HG02885 (cell line): ENCODE measurements around the gene ARFGAP3.
"Not testable (repeated sequence)": the region's sequence is repeated elsewhere in the genome, so short reads cannot be mapped to it uniquely, and the experiment has no call there.

Experiments
- ATAC-seq: cut with Tn5 transposase; IDR thresholded peaks from one replicate; pipeline ENCODE4 v1.9.1; 2021; ENCODE audit warnings: mild to moderate bottlenecking; ENCODE audit not compliant: unreplicated experiment, poor library complexity

The ARFGAP3 gene

DNA sequence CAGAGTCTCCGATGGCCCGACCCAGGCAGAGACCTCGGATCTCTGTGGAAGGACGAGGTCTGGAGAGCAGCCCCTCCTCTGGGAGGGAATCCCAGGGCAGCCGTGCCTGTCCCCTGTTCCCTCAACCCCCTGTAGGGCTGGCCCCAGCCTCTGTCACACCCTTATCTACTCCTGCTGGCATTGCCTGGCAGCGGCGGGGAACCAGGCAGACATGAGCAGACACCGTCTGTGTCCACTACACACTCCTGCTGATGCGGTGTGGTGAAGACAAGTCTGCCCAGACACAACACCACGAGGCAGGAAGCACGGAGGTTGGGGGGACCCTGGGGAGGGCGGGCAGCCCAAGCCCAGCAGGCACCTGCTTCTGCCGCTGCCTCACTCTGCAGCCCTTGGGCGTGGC is 83.9 kb downstream of the ARFGAP3 start:
- no peak for ATAC-seq

DNA sequence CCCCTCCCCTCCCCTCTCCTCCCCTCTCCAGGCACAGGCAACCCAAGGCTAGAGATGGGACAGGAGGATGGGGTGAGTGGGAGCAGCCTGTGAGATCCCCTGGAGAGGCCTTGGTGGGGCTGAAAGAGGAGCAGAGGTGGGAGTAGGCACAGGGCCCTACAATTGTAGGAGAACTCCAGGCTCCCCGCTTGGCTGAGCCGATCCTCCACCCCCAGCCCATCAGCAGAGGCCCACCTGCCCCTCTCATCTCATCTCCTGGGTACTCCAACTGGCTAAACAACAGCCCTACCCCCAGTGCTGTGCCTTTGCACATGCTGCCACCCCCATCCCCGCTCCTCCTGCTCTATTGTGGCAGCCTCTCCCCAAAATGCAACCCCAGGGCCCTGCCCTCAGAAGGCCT is 84.4 kb downstream of the ARFGAP3 start:
- ATAC-seq: no peak

DNA sequence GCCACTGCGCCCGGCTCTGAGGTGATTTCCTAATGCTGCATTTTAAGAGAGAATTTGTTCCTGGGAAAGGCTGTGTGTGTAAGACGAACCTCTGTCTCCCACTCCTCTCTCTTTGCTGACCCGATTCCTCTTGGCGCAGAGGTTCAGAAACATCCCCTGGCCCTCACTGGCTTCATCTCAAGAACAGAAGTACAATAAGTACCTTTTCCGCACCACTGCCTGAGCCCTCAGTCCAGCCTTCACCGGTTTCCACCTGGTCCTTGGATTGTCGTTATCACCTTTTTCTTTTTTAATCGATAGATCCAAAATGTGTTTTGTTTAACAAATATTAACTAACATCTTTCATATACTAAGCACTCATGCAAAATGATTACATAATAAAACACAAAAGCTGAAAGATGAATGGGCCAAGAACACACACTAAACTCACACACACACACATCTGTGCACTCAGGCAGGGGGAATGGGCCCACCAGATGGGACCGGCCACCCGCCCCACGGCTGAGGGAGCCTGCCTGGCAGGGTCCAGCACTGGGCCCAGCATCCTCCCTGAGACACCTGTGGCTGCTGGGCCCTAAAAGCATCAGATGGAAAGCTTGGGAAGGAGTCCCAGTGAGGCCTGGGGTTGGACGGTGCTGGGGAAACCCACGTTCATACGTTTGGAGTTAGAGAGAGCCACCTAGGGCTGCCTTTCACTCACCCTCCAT is 86.0 kb downstream of the ARFGAP3 start:
- ATAC-seq: no peak

DNA sequence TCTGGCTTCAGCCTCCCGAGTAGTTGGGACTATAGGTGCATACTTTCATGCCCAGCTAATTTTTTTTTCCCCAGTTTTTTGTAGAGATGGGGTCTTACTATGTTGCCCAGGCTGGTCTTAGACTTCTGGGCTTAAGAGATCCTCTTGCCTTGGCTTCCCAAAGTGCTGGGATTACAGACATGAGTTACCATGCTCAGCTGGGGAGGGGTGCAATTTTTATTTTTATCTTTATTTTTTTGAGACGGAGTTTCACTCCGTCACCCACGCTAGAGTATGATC is 86.7 kb downstream of the ARFGAP3 start:
- no peak for ATAC-seq

DNA sequence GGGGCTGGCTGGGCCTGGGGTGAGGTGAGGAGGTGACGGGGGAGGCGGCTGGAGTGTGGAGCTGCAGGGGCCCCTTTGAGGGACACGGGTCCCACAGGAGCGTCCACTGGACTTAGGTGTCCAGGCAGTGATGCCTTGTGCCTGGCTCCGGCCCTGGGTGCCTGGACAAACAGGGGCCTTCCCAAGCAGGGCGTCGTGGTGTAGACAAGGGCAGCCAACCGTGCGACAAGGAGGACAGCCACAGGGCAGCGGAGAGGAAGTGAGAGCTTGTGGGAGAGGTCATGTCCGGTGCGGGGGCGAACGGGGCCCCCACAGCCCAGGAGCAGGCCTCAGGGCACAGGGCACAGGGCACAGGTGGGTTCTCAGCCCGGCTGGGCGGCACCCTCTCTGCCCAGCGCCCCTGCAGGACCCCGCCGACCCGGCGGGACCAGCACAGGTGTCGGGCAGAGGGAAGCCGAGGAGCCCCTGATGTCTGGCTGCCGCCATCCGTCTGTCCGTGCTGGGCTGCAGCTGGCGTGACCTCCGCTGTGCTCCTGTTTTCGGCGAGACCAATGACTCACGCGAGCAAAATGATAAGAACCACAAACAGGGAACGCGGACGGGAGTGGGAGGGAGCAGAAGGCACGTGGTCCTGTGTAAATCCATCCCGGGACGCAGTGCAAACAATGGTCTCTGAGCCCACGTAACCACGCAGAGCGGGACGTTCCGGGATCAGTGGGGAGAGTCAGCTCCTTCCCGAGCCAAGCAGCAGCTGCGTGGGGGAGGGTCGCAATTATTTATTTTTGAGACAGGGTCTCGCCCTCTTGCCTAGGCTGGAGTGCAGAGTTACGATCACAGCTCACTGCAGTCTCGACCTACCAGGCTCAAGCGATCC is 87.3 kb downstream of the ARFGAP3 start:
- ATAC-seq: peak; percentile 79

DNA sequence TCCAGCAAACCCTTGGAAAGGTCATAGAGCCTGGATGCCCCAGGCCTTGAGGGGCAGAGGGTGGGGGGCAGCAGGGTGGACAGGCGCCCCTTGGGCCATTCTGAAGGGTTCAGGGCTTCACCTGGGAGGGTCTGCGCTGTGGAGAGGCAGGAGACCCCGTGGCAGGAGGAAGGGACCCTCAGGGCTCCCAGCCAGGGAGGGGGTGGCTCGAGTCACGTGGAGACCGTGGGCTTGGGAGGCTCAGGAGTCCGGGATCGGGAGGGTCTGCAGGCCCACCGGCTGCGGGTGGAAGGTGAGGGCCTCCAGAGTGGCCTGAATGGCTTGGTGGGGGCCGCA is 87.9 kb downstream of the ARFGAP3 start:
- no peak for ATAC-seq

DNA sequence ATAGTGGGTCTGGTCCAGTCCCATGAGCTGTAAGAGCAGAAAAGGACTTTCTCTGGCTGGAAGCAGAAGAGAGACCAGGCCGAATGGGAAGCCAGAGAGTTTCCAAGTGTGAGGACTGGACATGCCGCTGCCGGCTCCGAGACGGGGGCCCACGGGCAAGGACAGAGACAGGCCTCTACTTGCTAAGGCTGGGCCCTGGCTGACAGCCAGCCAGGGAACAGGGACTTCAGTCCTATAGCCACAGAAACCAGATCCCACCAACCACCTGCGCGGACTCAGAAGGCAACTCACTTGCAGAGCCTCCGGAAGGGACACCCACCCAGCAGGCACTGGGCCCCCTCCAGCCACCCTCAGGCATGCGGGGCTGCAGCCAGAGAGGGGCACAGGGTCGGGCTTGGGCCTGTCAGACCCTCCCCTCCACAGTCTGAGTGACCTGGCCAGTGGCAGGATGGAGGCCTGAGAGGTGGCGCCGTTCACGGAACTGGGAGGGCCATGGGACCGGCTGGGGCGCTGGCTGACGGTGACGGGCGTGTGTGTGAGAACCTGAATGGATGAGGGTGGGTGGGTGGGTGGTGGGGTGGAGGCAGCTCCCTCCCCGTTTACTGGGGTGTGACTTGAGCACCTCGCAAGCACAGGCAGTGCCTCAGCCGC is 88.6 kb downstream of the ARFGAP3 start:
- no peak for ATAC-seq

DNA sequence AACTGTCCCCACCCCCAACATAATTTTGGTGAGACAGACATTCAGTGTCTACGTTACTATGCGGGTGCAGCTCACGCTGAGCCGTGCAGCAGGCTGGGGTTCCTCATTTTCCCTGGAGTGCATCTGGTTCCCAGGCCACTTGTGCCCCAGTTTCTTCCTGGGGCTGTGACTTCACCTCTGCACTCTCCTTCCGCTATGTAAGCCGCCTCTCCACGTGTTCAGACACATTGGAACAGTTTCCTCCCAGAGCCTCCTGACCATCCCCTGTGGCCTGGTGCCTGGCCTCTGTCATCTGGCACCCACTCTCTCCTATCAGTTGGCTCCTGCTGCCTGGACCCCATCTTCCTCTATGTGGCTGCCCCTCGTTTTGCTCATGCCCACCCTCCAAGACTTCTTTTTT is 90.2 kb downstream of the ARFGAP3 start:
- no peak for ATAC-seq

DNA sequence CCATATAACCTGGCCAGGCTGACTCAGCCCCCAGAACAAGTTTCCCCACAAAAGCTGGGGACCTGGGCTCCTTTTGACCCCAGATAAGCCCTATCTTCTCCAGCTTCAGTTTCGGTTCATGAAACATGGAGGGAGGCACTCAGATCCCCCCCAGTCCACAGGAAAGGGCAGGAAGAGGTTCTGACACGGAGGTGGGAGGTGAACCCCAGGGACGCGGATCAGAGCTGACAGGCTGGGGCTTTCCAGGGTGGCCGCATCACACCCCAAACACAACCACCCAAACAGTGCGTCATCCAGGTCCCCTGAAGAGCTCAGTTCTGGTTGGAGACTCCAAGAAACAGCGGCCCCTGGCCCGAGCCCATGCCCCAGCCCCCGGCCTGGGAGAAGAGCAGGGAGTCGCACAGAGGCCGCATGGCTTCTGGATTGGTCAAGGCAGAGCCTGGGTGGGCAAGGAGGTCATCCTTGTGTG is 92.1 kb downstream of the ARFGAP3 start:
- ATAC-seq: no peak

DNA sequence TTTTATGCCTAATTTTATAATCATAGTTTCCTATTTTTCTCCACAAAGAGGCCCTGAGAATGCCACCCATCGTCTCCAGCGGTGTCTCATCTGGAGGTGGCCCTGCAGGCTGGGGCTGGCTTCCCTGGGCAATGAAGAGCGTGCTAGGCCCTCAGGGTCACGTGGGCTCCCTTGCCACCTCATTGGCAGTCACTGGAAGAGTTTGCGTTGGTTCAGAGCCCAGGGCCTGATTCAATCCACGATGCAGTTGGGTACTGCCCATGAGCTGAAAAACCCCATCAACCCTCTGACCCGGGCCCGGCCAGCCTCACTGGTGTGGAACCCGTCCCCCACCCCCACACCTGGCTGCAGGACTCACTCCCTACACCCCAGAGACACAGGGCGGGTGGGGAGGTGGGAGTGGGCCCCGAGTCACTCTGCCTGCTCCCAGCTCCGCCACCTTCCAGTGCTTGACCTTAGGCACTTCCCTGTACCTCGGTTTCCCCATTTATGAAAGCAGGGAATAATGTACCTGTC is 93.0 kb downstream of the ARFGAP3 start:
- ATAC-seq: no peak

DNA sequence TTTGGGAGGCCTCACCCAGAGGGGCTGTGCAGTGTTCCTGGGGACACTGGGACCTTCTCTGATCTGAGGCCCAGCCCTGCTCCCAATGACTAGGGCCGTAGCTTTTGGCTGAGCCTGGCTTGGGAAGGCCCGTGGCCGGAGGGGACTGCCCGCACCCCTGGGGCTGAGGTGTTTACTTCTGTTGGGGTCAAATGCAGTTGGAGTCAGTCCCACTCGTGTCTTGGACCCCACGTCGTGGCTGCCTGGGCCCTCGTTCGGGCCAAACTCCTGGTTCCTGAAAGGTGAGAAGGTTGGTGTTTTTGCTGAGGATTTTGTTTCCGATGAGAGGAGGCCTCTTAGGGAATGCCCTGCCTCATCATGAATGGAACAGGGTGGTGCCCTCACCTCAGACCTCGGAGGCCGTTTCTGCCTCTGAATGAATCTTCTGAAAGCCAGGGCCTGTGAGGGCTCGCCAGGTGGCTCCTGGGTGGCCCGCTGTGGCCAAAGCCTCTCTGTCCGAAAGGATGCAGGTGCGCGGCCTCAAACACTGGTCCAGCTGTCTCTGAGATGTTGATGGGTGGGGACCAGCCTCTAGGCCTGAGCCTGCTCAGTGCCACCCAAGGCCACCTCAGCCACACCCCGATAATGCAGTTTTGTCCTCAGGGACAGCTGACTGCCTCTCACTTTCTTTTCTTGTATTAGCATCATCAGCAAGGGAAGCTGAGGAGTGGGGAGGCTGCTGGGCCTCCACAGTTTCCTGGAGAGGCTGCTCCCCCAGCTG is 96.1 kb downstream of the ARFGAP3 start:
- ATAC-seq: no peak

DNA sequence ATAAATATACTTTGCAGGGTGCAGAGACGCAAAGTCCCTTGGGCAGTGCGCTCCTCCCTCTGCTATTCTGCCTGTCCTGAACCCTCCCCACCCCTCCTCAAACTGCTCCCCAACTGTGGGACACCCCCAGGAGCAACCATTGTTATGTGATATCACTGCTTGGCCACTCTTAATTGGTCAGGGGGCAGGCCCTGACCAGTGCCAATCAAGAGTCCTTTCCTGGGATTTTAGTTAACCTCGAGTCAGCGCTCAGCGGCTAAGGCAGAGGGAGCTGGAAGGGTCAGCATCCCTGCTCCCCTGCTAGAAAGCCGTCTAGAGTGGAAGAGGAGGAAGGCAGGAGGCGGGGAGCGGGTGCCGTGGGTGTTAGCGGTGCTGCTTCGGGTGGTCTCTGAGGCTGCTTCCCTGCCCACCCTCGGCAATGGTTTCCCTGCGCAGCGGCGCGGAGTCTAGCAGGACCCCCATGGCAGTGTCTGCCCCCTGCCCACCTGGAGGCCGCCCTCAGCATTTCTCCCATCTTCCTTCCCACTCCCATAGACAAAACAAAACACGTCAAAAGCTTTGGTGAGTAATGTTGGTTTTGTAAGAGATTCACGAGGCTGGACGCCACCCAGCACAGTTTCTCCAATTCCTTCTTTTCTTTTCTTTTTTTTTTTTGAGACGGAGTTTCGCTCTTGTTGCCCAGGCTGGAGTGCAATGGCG is 98.0 kb downstream of the ARFGAP3 start:
- ATAC-seq: no peak

DNA sequence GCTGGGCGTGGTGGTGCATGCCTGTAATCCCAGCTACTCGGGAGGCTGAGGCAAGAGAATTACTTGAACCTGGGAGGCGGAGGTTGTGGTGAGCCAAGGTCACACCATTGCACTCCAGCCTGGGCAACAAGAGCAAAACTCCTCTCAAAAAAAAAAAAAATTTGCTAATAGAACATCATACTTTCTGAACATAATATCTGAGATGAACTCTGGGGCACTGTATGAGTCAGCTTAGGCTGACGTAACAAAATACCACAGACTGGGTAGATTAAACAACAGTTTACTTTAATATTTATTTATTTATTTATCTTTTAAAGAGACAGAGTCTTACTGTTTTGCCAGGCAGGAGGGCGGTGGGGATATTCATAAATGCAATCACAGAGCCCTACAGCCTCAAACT is 101.5 kb downstream of the ARFGAP3 start:
- not testable (repeated sequence) for ATAC-seq

DNA sequence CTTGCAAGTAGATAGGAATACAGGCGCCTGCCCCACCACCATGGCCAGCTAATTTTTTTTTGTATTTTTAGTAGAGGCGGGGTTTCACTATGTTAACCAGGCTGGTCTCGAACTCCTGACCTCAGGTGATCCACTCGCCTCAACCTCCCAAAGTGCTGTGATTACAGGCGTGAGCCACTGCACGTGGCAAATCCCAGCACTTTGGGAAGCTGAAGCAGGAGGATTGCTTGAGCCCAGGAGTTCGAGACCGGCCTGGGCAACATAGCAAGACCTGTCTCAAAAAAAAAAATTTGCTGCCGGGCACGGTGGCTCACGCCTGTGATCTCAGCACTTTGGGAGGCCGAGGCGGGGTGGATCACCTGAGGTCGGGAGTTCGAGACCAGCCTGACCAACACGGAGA is 102.0 kb downstream of the ARFGAP3 start:
- not testable (repeated sequence) for ATAC-seq

DNA sequence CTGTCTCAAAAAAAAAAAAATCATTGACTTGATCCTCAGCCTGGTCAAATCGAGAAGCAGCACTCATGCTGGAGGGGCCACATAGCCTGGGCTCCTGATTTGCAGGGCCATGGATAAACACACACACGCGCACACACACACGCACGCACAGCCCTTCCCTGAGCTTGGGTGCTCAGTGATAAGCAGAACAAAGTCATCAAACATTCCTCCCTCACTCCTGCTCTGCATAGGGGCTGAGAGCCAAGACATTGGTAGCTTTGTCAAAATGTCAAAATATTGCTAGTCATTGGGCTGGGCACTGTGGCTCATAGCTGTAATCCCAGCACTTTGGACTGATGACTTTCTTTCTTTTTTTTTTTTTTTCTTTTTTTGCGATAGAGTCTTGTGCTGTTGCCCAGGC is 102.4 kb downstream of the ARFGAP3 start:
- ATAC-seq: no peak

DNA sequence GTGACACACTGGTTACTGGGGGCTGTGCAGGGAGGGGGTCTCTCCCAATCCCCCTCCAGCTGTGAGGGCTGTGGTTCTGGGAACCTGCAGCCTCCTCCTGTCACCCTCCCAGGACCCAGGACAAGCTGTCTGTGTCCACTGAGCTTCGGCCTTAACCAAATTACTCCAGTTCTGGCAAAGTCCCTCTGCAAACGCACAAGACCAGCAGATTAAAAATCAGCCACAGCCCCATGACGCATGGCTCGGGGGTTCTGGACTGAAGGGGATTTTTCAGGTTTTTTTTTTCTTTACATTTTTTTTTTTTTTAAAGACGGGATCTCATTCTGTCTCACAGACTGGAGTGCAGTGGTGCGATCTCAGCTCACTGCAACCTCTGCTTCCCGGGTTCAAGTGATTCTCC is 104.2 kb downstream of the ARFGAP3 start:
- ATAC-seq: no peak

DNA sequence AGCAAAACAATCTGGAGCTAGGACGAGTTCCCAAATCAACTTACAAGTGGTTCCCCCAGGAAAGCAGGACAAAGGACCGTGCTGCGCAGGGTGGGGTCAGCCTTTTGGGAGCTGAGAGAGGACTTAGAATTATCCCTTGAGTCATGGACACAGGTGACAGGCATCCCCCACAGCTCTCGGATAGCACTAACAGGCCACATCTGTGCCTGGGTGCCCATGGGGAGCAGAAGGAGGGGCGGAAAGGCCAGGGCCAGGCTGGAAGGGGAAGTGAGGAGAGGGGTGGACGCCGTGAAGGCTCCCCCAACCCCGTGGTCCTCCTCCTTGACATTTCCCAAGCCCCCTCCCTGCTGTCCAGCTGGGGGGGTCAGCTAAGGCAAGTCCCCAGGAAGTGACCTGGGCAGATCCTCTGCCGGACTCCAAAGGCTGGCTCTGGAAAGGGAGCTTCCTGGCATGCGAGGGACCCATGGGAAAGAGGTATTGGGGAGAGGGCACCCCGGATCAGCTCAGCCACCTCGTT is 104.8 kb downstream of the ARFGAP3 start:
- no peak for ATAC-seq

DNA sequence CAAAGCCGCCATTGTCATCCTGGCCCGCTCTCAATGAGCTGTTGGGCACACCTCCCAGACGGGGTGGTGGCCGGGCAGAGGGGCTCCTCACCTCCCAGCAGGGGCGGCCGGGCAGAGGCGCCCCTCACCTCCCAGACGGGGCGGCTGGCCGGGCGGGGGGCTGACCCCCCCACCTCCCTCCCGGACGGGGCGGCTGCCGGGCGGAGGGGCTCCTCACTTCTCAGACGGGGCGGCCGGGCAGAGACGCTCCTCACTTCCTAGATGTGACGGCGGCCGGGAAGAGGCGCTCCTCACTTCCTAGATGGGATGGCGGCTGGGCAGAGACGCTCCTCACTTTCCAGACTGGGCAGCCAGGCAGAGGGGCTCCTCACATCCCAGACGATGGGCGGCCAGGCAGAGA is 106.7 kb downstream of the ARFGAP3 start:
- ATAC-seq: not testable (repeated sequence)

DNA sequence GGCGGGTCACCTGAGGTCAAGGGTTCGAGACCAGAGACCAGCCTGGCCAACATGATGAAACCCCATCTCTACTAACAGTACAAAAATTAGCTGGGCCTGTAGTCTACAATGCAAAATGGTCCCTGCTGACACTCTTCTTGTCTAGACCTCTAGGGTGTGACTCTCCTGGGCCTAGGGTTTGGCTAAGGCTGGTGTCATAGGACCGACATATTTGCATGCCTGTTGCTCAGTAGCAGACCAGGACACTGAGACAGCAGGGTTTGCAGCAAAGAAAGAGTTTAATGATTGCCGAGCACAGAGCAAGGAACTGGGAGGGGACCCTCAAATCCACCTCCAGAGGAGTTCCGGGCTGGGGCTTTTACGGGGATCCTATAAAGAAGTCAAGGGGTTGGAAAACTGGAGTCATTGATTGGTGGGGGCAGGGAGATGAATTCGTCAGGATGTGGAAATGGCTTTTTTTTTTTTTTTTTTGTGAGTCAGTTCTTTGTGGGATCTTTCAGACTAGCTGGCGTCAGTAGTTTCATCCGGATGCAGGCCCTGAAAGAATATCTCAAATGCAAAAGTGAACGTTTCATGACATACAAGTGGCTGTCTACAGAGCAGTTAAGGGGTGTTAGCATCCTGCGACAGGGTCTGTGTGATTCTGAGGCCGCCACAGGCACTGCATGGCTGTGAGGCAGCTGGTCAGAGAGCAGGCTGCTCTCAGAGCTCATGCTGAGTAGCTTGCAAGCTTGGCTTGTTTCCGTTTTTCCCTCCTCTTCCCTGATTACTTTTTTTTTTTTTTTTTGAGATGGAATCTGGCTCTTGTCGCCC is 109.2 kb downstream of the ARFGAP3 start:
- no peak for ATAC-seq
